HepG2 (cell line): Measurements from ENCODE around the gene DAZAP1. TPM values are rescaled to one million over a fixed set of nuclear protein-coding genes. Genes with fewer than 3 reads are reported as not detected.

Experiments
- ATAC-seq: fragments of 200-7000 bp; cut with Tn5 transposase; 3 replicates; pipeline ENCODE4 v1.9.1; 2020; ENCODE audit warnings: mild to moderate bottlenecking, moderate library complexity
- BruUV-seq: library from RNA; stranded (reverse); fragments of 400-500 nt; replicated peaks from 2 replicates; lab custom pipeline; 2021; lab: Mats Ljungman, UMichigan
- CTCF ChIA-PET: fragments of 300-600 bp; formaldehyde crosslinking; extraction: SDS; loops from one replicate; lab custom pipeline; 2021; ENCODE audit warnings: low total read pairs, inconsistent platforms, low intra/inter-chr PET ratio; lab: Yijun Ruan, JAX
- POLR2A ChIA-PET: fragments of 350-600 bp; sonication (Branson Sonifier 250); formaldehyde crosslinking; loops from one replicate; lab custom pipeline; 2020; ENCODE audit warnings: antibody characterized with exemption, inconsistent platforms; lab: Yijun Ruan, JAX
- DNase-seq: peaks from one replicate; pipeline ENCODE4 v3.0.0-alpha.2; 2015; ENCODE audit warnings: low spot score
- FAIRE-seq: peaks from 3 replicates; lab custom pipeline; 2011; peaks lifted over from hg19 to GRCh38; lab: Jason Lieb, UNC
- H2AFZ ChIP-seq: one replicate; pipeline ENCODE4 v1.6.1; 2011; ENCODE audit warnings: low read length, inconsistent platforms
- H3K27ac ChIP-seq: fragments of 300-600 bp; 3 replicates; pipeline ENCODE4 v1.8.0; 2011; ENCODE audit warnings: mixed run types, mild to moderate bottlenecking, mixed read lengths, low read length, inconsistent platforms; ENCODE audit not compliant: insufficient read depth; ENCODE audit errors: extremely low read length
- H3K27me3 ChIP-seq, 2 experiments: fragments of 200-600 bp in 1 of 2; 2 replicates in 1 of 2; 3 replicates in 1 of 2; pipeline versions ENCODE4 v1.6.0 to v1.8.0; 2011; ENCODE audit warnings: low read length in 2 of 2, mild to moderate bottlenecking in 2 of 2, moderate library complexity in 2 of 2, inconsistent platforms in 1 of 2; ENCODE audit not compliant: insufficient read depth in 2 of 2, control insufficient read depth in 1 of 2
- H3K36me3 ChIP-seq, 2 experiments: fragments of 200-600 bp in 1 of 2; replicated peaks in 1 of 2; 2 replicates in 1 of 2; 3 replicates in 1 of 2; pipeline versions ENCODE4 v1.5.1 to v1.8.0; 2011; ENCODE audit warnings: low read length in 2 of 2, inconsistent platforms in 1 of 2; ENCODE audit not compliant: insufficient read depth in 2 of 2, control insufficient read depth in 1 of 2
- H3K4me1 ChIP-seq: 2 replicates; pipeline ENCODE4 v1.5.1; 2012; ENCODE audit warnings: low read length, inconsistent platforms; ENCODE audit not compliant: insufficient read depth
- H3K4me2 ChIP-seq: 2 replicates; pipeline ENCODE4 v1.6.0; 2011; ENCODE audit warnings: low read depth, low read length, inconsistent platforms
- H3K4me3 ChIP-seq, 3 experiments: fragments of 200-600 bp in 1 of 3; sonication (generic), shearing (Covaris generic) in 1 of 3; replicated peaks in 1 of 3; 2 replicates each; pipeline ENCODE4 v1.5.1; 2011 to 2016; ENCODE audit warnings: low read length in 3 of 3, inconsistent platforms in 2 of 3, low read depth in 2 of 3, mild to moderate bottlenecking in 2 of 3, control low read depth in 1 of 3, mixed read lengths in 1 of 3; ENCODE audit not compliant: insufficient read depth in 1 of 3
- H3K79me2 ChIP-seq: one replicate; pipeline ENCODE4 v1.6.1; 2011; ENCODE audit warnings: low read length, inconsistent platforms; ENCODE audit not compliant: insufficient read depth
- H3K9ac ChIP-seq: 2 replicates; pipeline ENCODE4 v1.6.0; 2011; ENCODE audit warnings: mild to moderate bottlenecking, low read depth, low read length, inconsistent platforms; ENCODE audit not compliant: insufficient read depth
- H3K9me3 ChIP-seq: 2 replicates; pipeline ENCODE4 v1.5.1; 2012; ENCODE audit warnings: mild to moderate bottlenecking, low read length
- H4K20me1 ChIP-seq: 2 replicates; pipeline ENCODE4 v1.6.0; 2011; ENCODE audit warnings: inconsistent platforms, mild to moderate bottlenecking, low read length, moderate library complexity; ENCODE audit not compliant: insufficient read depth
- BRD4 ChIP-seq: sonication (generic); formaldehyde crosslinking; IDR thresholded peaks from 2 replicates; pipeline ENCODE4 v1.4.0; 2020; ENCODE audit warnings: missing genetic modification reagents
- FOSL1 ChIP-seq: sonication (generic); formaldehyde crosslinking; IDR thresholded peaks from 2 replicates; pipeline ENCODE4 v1.9.0; 2021; ENCODE audit warnings: missing genetic modification reagents, borderline replicate concordance
- KAT8 ChIP-seq: IDR thresholded peaks from 2 replicates; pipeline ENCODE4 v1.6.1; 2016; ENCODE audit warnings: missing genetic modification reagents, missing compliant biosample characterization
- MAF1 ChIP-seq: sonication (generic); formaldehyde crosslinking; IDR thresholded peaks from 2 replicates; pipeline ENCODE4 v1.5.0; 2020; ENCODE audit warnings: missing genetic modification reagents, borderline replicate concordance
- ZBTB3 ChIP-seq: sonication (generic); formaldehyde crosslinking; IDR thresholded peaks from 2 replicates; pipeline ENCODE4 v1.4.0; 2020; ENCODE audit warnings: low read depth, mild to moderate bottlenecking, moderate library complexity, missing genetic modification reagents, borderline replicate concordance
- ZNF124 ChIP-seq: sonication (generic); formaldehyde crosslinking; IDR thresholded peaks from 2 replicates; pipeline ENCODE4 v1.4.0; 2020; ENCODE audit warnings: missing genetic modification reagents
- ZNF75D ChIP-seq: sonication (generic); formaldehyde crosslinking; IDR thresholded peaks from 2 replicates; pipeline ENCODE4 v1.8.1; 2023; ENCODE audit warnings: missing genetic modification reagents, mild to moderate bottlenecking, borderline replicate concordance
- ZNF816 ChIP-seq: sonication (generic); formaldehyde crosslinking; IDR thresholded peaks from 2 replicates; pipeline ENCODE4 v1.8.0; 2022; ENCODE audit warnings: missing genetic modification reagents, mild to moderate bottlenecking, borderline replicate concordance
- ZSCAN30 ChIP-seq: sonication (generic); formaldehyde crosslinking; IDR thresholded peaks from 2 replicates; pipeline ENCODE4 v1.5.0; 2020; ENCODE audit warnings: mild to moderate bottlenecking, missing genetic modification reagents
- WGBS: methylation state at CpG from one replicate; pipeline ENCODE4 v1.1.6; 2017; ENCODE audit warnings: low lambda C conversion rate; 5-methylcytosine and 5-hydroxymethylcytosine counted together
- in situ Hi-C: cut with HindIII; loops from 2 replicates; pipeline ENCODE4 v1.10.0; 2017; ENCODE audit warnings: low pct_unique_long_range_greater_than_20kb; ENCODE audit not compliant: extremely low pct_ligation_motif_present
- intact Hi-C: fragments of 100-400 bp; cut with micrococcal nuclease; formaldehyde crosslinking; loops from one replicate; pipeline ENCODE4 v1.10.0; 2022; ENCODE audit not compliant: unreplicated experiment
- polyA plus RNA-seq, 8 experiments: library from polyadenylated mRNA; depleted of rRNA in 3 of 8; stranded (reverse) in 7 of 8; unstranded in 1 of 8; fragments of >200 nt; fragmentation: Illumina TruSeq in 4 of 8; extraction: Trizol in 4 of 8; gene quantifications; 2 replicates each; pipeline versions ENCODE4 v1.2.1 to v1.2.3, GENCODE V29; 2011 to 2016; ENCODE audit warnings: low read depth in 4 of 8, missing spikeins in 1 of 8, mixed read lengths in 1 of 8; ENCODE audit not compliant: insufficient read depth in 1 of 8
- total RNA-seq, 5 experiments: library from RNA; depleted of rRNA; stranded (reverse); fragments of >200 nt; fragmentation: Illumina TruSeq; extraction: Trizol; gene quantifications; 2 replicates each; pipeline ENCODE4 v1.2.3, GENCODE V29; 2016; ENCODE audit warnings: low read depth in 1 of 5

The DAZAP1 gene
- total and polyA plus RNA-seq, 2 of the 13 experiments (the other 11 are each of a cell fraction or from before 2014, with no cell fraction given): 63.3 to 79.2 TPM

GRCh38 chr19:1362387-1363257 lies 44.8 kb upstream of the DAZAP1 start:
- Histone ChIP-seq H3K4me2 (no peak overlapping the region), H2AFZ (no peak overlapping the region), H3K9ac (no peak overlapping the region), H4K20me1 (no peaks in the 10 kb centered on the region), H3K79me2 (no peaks in the 10 kb centered on the region), H3K4me1 (no peaks in the 10 kb centered on the region), H3K36me3 (peaks cover 13 to 43% of the 10 kb centered on the region in 2 experiments; a peak in 4 of 5 replicates), H3K27ac (no peak overlapping the region), H3K9me3 (no peaks in the 10 kb centered on the region), H3K4me3 (no peak overlapping the region), H3K27me3 (no peaks in the 10 kb centered on the region)
- no peak for TF ChIP-seq MAF1 (CRISPR knock-in tag)
- TF ChIP-seq ZNF75D: no peak
- no peak for TF ChIP-seq BRD4 (CRISPR knock-in tag)
- TF ChIP-seq ZSCAN30: no peak
- FAIRE-seq: no peak
- no peak for DNase-seq
- ATAC-seq: no peak
- CTCF ChIA-PET: no interaction called here
- 95% methylated on average over 42 of the region's 42 CpGs for WGBS
- BruUV-seq: no TSS peak
- in situ Hi-C loops: no loop called here
- POLR2A ChIA-PET: no interaction called here
- intact Hi-C loops: no loop called here

DNA sequence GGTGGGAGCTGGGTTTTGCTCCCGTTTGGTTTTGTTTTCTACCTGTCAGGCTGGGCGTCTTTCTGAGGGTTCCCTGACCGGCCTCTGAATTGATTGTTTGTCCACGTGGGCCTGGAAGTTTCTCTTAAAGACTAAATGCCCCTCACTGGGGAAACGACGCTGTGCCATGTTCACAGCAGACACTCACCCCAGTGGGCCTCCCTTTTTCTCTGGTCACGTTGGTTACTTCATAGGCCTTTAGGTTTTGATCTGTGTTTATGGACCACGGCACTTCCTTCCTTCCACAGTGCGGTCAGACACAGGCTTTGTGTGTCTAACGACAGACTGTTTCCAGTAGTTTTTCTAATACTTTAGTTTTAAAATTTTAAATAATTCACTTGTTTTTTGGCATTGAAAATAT lies 43.8 kb upstream of the DAZAP1 start:
- ATAC-seq: no peak
- CTCF ChIA-PET: no interaction called here
- no peak overlapping the region for H3K27ac ChIP-seq
- no peaks in the 10 kb centered on the region for H3K4me1 ChIP-seq
- no peak for DNase-seq
- H3K4me2 ChIP-seq: no peak overlapping the region
- H3K79me2 ChIP-seq: no peaks in the 10 kb centered on the region
- no peak for FAIRE-seq
- no peak overlapping the region for H3K9ac ChIP-seq
- H3K36me3 ChIP-seq: peaks cover 11 to 44% of the 10 kb centered on the region in 2 experiments; a peak in 4 of 5 replicates
- H2AFZ ChIP-seq: no peak overlapping the region
- intact Hi-C loops: no loop called here
- POLR2A ChIA-PET: no interaction called here
- in situ Hi-C loops: no loop called here
- H4K20me1 ChIP-seq: no peaks in the 10 kb centered on the region
- H3K9me3 ChIP-seq: no peaks in the 10 kb centered on the region
- WGBS: 94% methylated on average over 10 of the region's 10 CpGs
- H3K27me3 ChIP-seq: no peaks in the 10 kb centered on the region
- TF ChIP-seq FOSL1 (CRISPR knock-in tag) (no peak), ZBTB3 (no peak), KAT8 (CRISPR knock-in tag) (no peak), ZNF124 (no peak), ZNF816 (no peak)
- H3K4me3 ChIP-seq: no peak overlapping the region
- BruUV-seq: no TSS peak
